KMS-11 (cell line): ENCODE data around the gene RAB11A.

Source experiments
- H2AFZ ChIP-seq: fragments of 200-600 bp; sonication (generic); 2 replicates; pipeline ENCODE4 v1.6.1; 2016; ENCODE audit warnings: antibody characterized with exemption, mixed run types, low read depth
- H3K27ac ChIP-seq: fragments of 200-600 bp; sonication (generic); 2 replicates; pipeline ENCODE4 v1.6.1; 2016; ENCODE audit warnings: mild to moderate bottlenecking, mixed run types
- H3K27me3 ChIP-seq: fragments of 200-600 bp; sonication (generic); 2 replicates; pipeline ENCODE4 v1.6.1; 2017; ENCODE audit warnings: mild to moderate bottlenecking, low read depth, mixed run types, moderate library complexity; ENCODE audit not compliant: insufficient read depth
- H3K36me3 ChIP-seq: fragments of 200-600 bp; sonication (generic); 2 replicates; pipeline ENCODE4 v1.6.1; 2017; ENCODE audit warnings: mild to moderate bottlenecking, mixed run types; ENCODE audit not compliant: insufficient read depth
- H3K4me1 ChIP-seq: fragments of 200-600 bp; sonication (generic); 2 replicates; pipeline ENCODE4 v1.6.1; 2016; ENCODE audit warnings: mild to moderate bottlenecking, low read depth, mixed run types; ENCODE audit not compliant: poor library complexity, severe bottlenecking
- H3K4me2 ChIP-seq: fragments of 200-600 bp; sonication (generic); 2 replicates; pipeline ENCODE4 v1.7.0; 2016; ENCODE audit warnings: mild to moderate bottlenecking, mixed run types
- H3K4me3 ChIP-seq: fragments of 200-600 bp; sonication (generic); IDR thresholded peaks from 2 replicates; pipeline ENCODE4 v1.6.1; 2017; ENCODE audit warnings: low read depth, low read length, mixed read lengths; ENCODE audit not compliant: insufficient read depth
- H3K79me2 ChIP-seq: fragments of 200-600 bp; sonication (generic); 2 replicates; pipeline ENCODE4 v1.6.1; 2016; ENCODE audit warnings: low read depth, mixed run types; ENCODE audit not compliant: insufficient read depth
- H3K9ac ChIP-seq: fragments of 200-600 bp; sonication (generic); 2 replicates; pipeline ENCODE4 v1.6.1; 2016; ENCODE audit warnings: mild to moderate bottlenecking, mixed run types
- H4K20me1 ChIP-seq: fragments of 200-600 bp; sonication (generic); 2 replicates; pipeline ENCODE4 v1.6.1; 2016; ENCODE audit warnings: mild to moderate bottlenecking, mixed run types; ENCODE audit not compliant: insufficient read depth
- CTCF ChIP-seq: fragments of 200-600 bp; sonication (generic); conservative IDR thresholded peaks from 2 replicates; pipeline ENCODE4 v1.6.1; 2017; ENCODE audit warnings: low read depth, mild to moderate bottlenecking, antibody characterized with exemption, low read length, moderate library complexity, mixed read lengths

Gene RAB11A

DNA sequence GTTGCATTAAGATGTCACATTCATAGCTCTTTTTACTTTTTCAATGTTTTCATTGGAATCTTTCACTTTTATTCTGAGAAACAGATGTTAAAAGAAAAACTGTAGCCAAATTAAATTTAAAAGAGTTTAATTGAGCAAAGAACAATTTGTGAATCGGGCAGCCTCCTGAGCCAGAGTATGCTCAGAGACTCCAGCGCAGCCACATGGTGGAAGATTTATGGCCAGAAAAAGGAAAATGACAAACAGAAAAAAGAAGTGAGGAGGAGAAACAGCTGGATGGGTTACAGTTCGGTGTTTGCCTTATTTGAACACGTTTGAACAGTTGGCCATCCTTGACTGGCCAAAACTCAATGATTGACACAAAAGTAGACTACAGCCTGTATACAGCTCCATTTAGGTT is 33.8 kb upstream of the RAB11A start:
- Histone ChIP-seq H2AFZ (no peak overlapping the region), H3K9ac (no peak overlapping the region), H4K20me1 (no peaks in the 10 kb centered on the region), H3K4me3 (no peak overlapping the region), H3K4me2 (no peak overlapping the region), H3K27me3 (no peaks in the 10 kb centered on the region), H3K27ac (no peak overlapping the region), H3K36me3 (no peaks in the 10 kb centered on the region), H3K4me1 (peaks cover 4% of the 10 kb centered on the region), H3K79me2 (no peaks in the 10 kb centered on the region)
- TF ChIP-seq CTCF: no peak

DNA sequence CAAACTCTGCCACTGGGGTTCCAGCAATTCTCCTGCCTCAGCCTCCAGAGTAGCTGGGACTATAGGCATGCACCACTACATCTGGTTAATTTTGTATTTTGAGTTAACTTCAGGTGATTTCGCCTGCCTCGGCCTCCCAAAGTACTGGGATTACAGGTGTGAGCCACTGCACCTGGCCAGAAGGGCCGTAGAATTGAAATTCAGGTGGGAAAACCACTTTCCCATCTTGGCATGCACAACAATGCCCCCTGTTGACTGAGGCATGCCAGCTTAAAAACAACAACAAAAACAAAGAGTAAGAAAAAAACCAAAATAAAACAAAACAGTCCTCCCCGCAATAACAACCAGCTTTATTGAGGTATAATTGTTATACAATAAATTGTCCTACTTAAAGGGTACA is 32.6 kb upstream of the RAB11A start:
- H3K27ac ChIP-seq: no peak overlapping the region
- H3K36me3 ChIP-seq: no peaks in the 10 kb centered on the region
- H4K20me1 ChIP-seq: no peaks in the 10 kb centered on the region
- TF ChIP-seq CTCF: peak; percentile 45
- no peaks in the 10 kb centered on the region for H3K79me2 ChIP-seq
- H3K27me3 ChIP-seq: no peaks in the 10 kb centered on the region
- no peak overlapping the region for H2AFZ ChIP-seq
- H3K4me3 ChIP-seq: no peak overlapping the region
- no peak overlapping the region for H3K9ac ChIP-seq
- no peak overlapping the region for H3K4me2 ChIP-seq
- peaks cover 4% of the 10 kb centered on the region for H3K4me1 ChIP-seq

DNA sequence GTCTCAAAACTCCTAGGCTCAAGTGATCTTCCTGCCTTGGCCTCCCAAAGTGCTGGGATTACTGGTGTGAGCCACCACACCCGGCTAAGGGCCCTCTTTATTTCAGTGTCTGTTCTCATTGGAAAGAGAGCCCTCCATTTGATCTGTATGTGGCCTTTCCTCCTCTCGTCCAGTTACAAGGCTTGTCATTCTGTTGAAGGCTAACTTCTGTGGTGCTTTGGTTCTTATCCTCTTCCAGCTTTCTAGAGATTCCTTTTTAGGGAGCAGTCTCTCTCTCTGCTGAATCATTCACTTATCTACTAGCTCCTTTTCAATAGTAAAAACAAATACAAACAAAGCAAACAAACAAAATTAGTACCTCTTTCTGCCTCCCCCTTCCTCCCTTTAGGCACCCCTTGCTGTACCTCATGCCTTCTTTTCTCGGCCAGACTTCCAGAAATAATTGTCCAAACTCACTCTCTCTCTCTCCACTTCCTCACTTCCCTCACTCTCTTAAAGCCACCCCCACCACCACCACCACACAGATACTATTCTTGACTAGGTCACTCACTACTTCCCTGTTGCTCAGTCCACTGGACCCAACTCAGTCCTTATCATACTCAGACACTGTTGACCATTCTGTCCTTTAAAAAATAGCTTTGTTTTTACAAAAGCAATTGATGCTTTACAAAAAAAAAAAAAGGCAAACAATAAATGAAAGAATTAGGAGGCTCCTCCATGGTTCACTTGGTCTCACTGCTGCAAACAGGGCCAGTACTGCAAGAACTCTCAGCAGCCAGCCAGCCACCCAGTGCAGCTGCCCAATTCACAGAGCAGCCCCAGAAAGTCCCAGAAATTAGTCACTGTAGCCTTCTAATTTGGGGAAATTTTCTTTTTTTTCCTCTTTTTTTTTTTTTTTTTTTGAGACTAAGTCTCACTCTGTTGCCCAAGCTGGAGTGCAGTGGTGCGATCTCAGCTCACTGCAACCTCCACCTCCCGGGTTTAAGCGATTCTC is 31.7 kb upstream of the RAB11A start:
- H3K27ac ChIP-seq: no peak overlapping the region
- H3K4me3 ChIP-seq: no peak overlapping the region
- no peak overlapping the region for H2AFZ ChIP-seq
- no peaks in the 10 kb centered on the region for H3K27me3 ChIP-seq
- no peak for TF ChIP-seq CTCF
- H3K79me2 ChIP-seq: no peaks in the 10 kb centered on the region
- H4K20me1 ChIP-seq: no peaks in the 10 kb centered on the region
- H3K4me1 ChIP-seq: peaks cover 4% of the 10 kb centered on the region
- no peak overlapping the region for H3K4me2 ChIP-seq
- H3K36me3 ChIP-seq: no peaks in the 10 kb centered on the region
- H3K9ac ChIP-seq: no peak overlapping the region

GRCh38 chr15:65839354-65839901 is 29.9 kb upstream of the RAB11A start:
- H3K4me3 ChIP-seq: no peak overlapping the region
- H3K4me1 ChIP-seq: peaks cover 4% of the 10 kb centered on the region
- no peaks in the 10 kb centered on the region for H3K27me3 ChIP-seq
- TF ChIP-seq CTCF: no peak
- no peak overlapping the region for H2AFZ ChIP-seq
- no peak overlapping the region for H3K27ac ChIP-seq
- H3K9ac ChIP-seq: no peak overlapping the region
- H4K20me1 ChIP-seq: no peaks in the 10 kb centered on the region
- H3K36me3 ChIP-seq: no peaks in the 10 kb centered on the region
- H3K4me2 ChIP-seq: no peak overlapping the region
- no peaks in the 10 kb centered on the region for H3K79me2 ChIP-seq
